Tibial nerve (tissue), 4 donors: ENCODE measurements around the gene ZNF568. TPM values are rescaled to one million over a fixed set of nuclear protein-coding genes. Genes with fewer than 3 reads are reported as not detected.

Source experiments
- DNase-seq, 2 donors: peaks; one replicate each; pipeline ENCODE4 v3.0.0-alpha.2; 2019; ENCODE audit warnings: low spot score in 2 of 2
- H3K27ac ChIP-seq, 4 donors: fragments of 200-600 bp; sonication (generic) in 3 of 4; one replicate each; pipeline ENCODE4 v1.5.1; 2017 to 2019; ENCODE audit warnings: mild to moderate bottlenecking in 1 of 4
- H3K27me3 ChIP-seq, 2 donors: fragments of 200-600 bp; sonication (generic) in 1 of 2; one replicate each; pipeline versions ENCODE4 v1.5.1 to v1.6.0; 2017 to 2019
- H3K36me3 ChIP-seq, 3 donors: fragments of 200-600 bp; sonication (generic); one replicate each; pipeline ENCODE4 v1.5.1; 2018 to 2019
- H3K4me1 ChIP-seq, 4 donors: fragments of 200-600 bp; sonication (generic) in 3 of 4; one replicate each; pipeline ENCODE4 v1.5.1; 2017 to 2019
- H3K4me3 ChIP-seq, 4 donors: fragments of 200-600 bp; sonication (generic) in 3 of 4; one replicate each; pipeline ENCODE4 v1.5.1; 2017 to 2019; ENCODE audit warnings: mild to moderate bottlenecking in 1 of 4, moderate library complexity in 1 of 4
- H3K9me3 ChIP-seq, 4 donors: fragments of 200-600 bp; sonication (generic) in 3 of 4; one replicate each; pipeline ENCODE4 v1.5.1; 2017 to 2019
- CTCF ChIP-seq, 5 experiments: fragments of 200-600 bp in 3 of 5; fragments of 450-650 bp in 2 of 5; sonication (generic) in 3 of 5; IDR thresholded peaks; one replicate each; pipeline ENCODE4 v1.5.1; 2016 to 2019; ENCODE audit warnings: antibody characterized with exemption in 5 of 5, mild to moderate bottlenecking in 3 of 5, moderate library complexity in 2 of 5
- EP300 ChIP-seq, 2 donors: sonication (generic); formaldehyde crosslinking; IDR thresholded peaks; one replicate each; pipeline ENCODE4 v1.6.1; 2017; ENCODE audit warnings: antibody characterized with exemption in 2 of 2, mild to moderate bottlenecking in 1 of 2
- POLR2A ChIP-seq, 2 donors: fragments of 450-650 bp; IDR thresholded peaks; one replicate each; pipeline ENCODE4 v1.6.1; 2017; ENCODE audit warnings: antibody characterized with exemption in 2 of 2, mild to moderate bottlenecking in 2 of 2, moderate library complexity in 2 of 2
- WGBS, 2 donors: methylation state at CpG; one replicate each; pipeline ENCODE4 v1.1.5; 2018; 5-methylcytosine and 5-hydroxymethylcytosine counted together
- total RNA-seq, 4 donors: library from RNA; depleted of rRNA; stranded (reverse); fragments of >200 nt; gene quantifications; one replicate each; pipeline ENCODE4 v1.1.0, GENCODE V29; 2016

Gene ZNF568
- total RNA-seq, 4 donors from 2014 or later: 8.7 to 23.7 (median 12.6) TPM

- peak overlapping the region in 3 of 4 donors; percentile 60 to 63 (median 61) for H3K27ac ChIP-seq
- 0 to 1% methylated on average over 24 to 56 of the region's 56 CpGs for WGBS, 2 donors
- peak; percentile 49 to 51 for DNase-seq
Measured at GRCh38 chr19:36973021-36973843, 57.1 kb downstream of the ZNF568 start.

GRCh38 chr19:36973844-36974195 is 57.7 kb downstream of the ZNF568 start:
- 34 to 42% methylated on average over 6 of the region's 6 CpGs for WGBS, 2 donors
- peak overlapping the region in 2 of 4 donors; percentile 60 to 61 for H3K27ac ChIP-seq
- H3K4me3 ChIP-seq: peak overlapping the region; percentile 39 to 73 (median 52)
- H3K4me1 ChIP-seq: peaks cover 0 to 17% (median 2%) of the 10 kb centered on the region in 4 donors
- no peak for DNase-seq
- peaks cover 0 to 58% (median 0%) of the 10 kb centered on the region in 3 donors for H3K36me3 ChIP-seq
- TF ChIP-seq POLR2A (IDR thresholded peaks at IDR 0.05) (no peak), CTCF (IDR thresholded peaks at IDR 0.05) (no peak), EP300 (IDR thresholded peaks at IDR 0.05) (no peak)
- H3K27me3 ChIP-seq: no peaks in the 10 kb centered on the region
- H3K9me3 ChIP-seq: peaks cover 0 to 8% (median 0%) of the 10 kb centered on the region in 4 donors

More at GRCh38 chr19:36973021-36973843, 57.1 kb downstream of the ZNF568 start:
- Histone ChIP-seq H3K27me3 (no peaks in the 10 kb centered on the region), H3K4me1 (peaks cover 0 to 17% (median 2%) of the 10 kb centered on the region in 4 donors), H3K9me3 (peaks cover 0 to 8% (median 0%) of the 10 kb centered on the region in 4 donors), H3K36me3 (peaks cover 0 to 56% (median 0%) of the 10 kb centered on the region in 3 donors), H3K4me3 (peak overlapping the region; percentile 39 to 73 (median 52))
- peak in 1 of 2 donors; percentile 22 for TF ChIP-seq EP300 (IDR thresholded peaks at IDR 0.05)
- TF ChIP-seq POLR2A (IDR thresholded peaks at IDR 0.05): no peak
- TF ChIP-seq CTCF (IDR thresholded peaks at IDR 0.05): peak; percentile 72 to 91 (median 79)

- no peak overlapping the region for H3K27ac ChIP-seq
- no peak for DNase-seq
- no peaks in the 10 kb centered on the region for H3K4me1 ChIP-seq
- no peak for TF ChIP-seq CTCF (IDR thresholded peaks at IDR 0.05)
- no peak for TF ChIP-seq POLR2A (IDR thresholded peaks at IDR 0.05)
- TF ChIP-seq EP300 (IDR thresholded peaks at IDR 0.05): no peak
- 64 to 68% methylated on average over 2 of the region's 2 CpGs for WGBS, 2 donors
- no peak overlapping the region for H3K4me3 ChIP-seq
- H3K36me3 ChIP-seq: peaks cover 0 to 89% (median 0%) of the 10 kb centered on the region in 3 donors
- peaks cover 0 to 42% (median 3%) of the 10 kb centered on the region in 4 donors for H3K9me3 ChIP-seq
- no peaks in the 10 kb centered on the region for H3K27me3 ChIP-seq
Measured at GRCh38 chr19:36986131-36986530, 70.0 kb downstream of the ZNF568 start.

- TF ChIP-seq EP300 (IDR thresholded peaks at IDR 0.05): no peak
- no peak for TF ChIP-seq CTCF (IDR thresholded peaks at IDR 0.05)
- no peak for TF ChIP-seq POLR2A (IDR thresholded peaks at IDR 0.05)
- Histone ChIP-seq H3K27ac (no peak overlapping the region), H3K4me1 (no peaks in the 10 kb centered on the region), H3K4me3 (no peak overlapping the region), H3K9me3 (peaks cover 0 to 46% (median 3%) of the 10 kb centered on the region in 4 donors), H3K36me3 (peaks cover 0 to 89% (median 2%) of the 10 kb centered on the region in 3 donors), H3K27me3 (no peaks in the 10 kb centered on the region)
- 60 to 76% methylated on average over 7 of the region's 7 CpGs for WGBS, 2 donors
- no peak for DNase-seq
Measured at GRCh38 chr19:36986601-36987000, 70.5 kb downstream of the ZNF568 start.

- Histone ChIP-seq H3K4me3 (no peak overlapping the region), H3K4me1 (no peaks in the 10 kb centered on the region), H3K27me3 (no peaks in the 10 kb centered on the region), H3K36me3 (peaks cover 0 to 89% (median 6%) of the 10 kb centered on the region in 3 donors), H3K9me3 (peaks cover 0 to 48% (median 4%) of the 10 kb centered on the region in 4 donors), H3K27ac (no peak overlapping the region)
- WGBS, 2 donors: 47 to 53% methylated on average over 3 of the region's 3 CpGs
- DNase-seq: no peak
- TF ChIP-seq POLR2A (IDR thresholded peaks at IDR 0.05) (no peak), CTCF (IDR thresholded peaks at IDR 0.05) (no peak), EP300 (IDR thresholded peaks at IDR 0.05) (no peak)
Measured at GRCh38 chr19:36987091-36987490, 71.0 kb downstream of the ZNF568 start.
